HCT116 (cell line): ENCODE results near the gene CABLES1. TPM values are rescaled to one million over a fixed set of nuclear protein-coding genes. Genes with fewer than 3 reads are reported as not detected.

Source experiments
- ATAC-seq: fragments of 200-7000 bp; cut with Tn5 transposase; 2 replicates; pipeline ENCODE4 v1.9.1; 2020; ENCODE audit warnings: mild to moderate bottlenecking, moderate library complexity
- BruUV-seq: library from RNA; stranded (reverse); fragments of 400-500 nt; replicated peaks from 2 replicates; lab custom pipeline; 2021; lab: Mats Ljungman, UMichigan
- CTCF ChIA-PET: fragments of 300-600 bp; sonication (Branson Sonifier 250); formaldehyde crosslinking; loops from one replicate; lab custom pipeline; 2021; ENCODE audit warnings: antibody characterized with exemption; lab: Charles Lee
- POLR2A ChIA-PET: fragments of 300-600, 350-600 bp; sonication (Branson Sonifier 250); formaldehyde crosslinking; loops from one replicate; lab custom pipeline; 2021; ENCODE audit warnings: antibody characterized with exemption; lab: Charles Lee
- RAD21 ChIA-PET, 2 experiments: fragments of 300-600 bp; sonication (Branson Sonifier 250); formaldehyde crosslinking; loops; one replicate each; lab custom pipeline; 2023; ENCODE audit warnings: low total read pairs in 2 of 2; ENCODE audit not compliant: uncharacterized antibody in 2 of 2, unreplicated experiment in 2 of 2, low non-redundant PET in 1 of 2; lab: Charles Lee
- DNase-seq: peaks from one replicate; pipeline ENCODE4 v3.0.0-alpha.2; 2010; ENCODE audit warnings: low read depth, low spot score
- H2AFZ ChIP-seq: fragments of 200-600 bp; shearing (Covaris generic), sonication (generic); 2 replicates; pipeline ENCODE4 v1.6.1; 2017; ENCODE audit warnings: low read depth, mixed run types, mixed read lengths, antibody characterized with exemption, low read length; ENCODE audit not compliant: poor library complexity, severe bottlenecking
- H3K27ac ChIP-seq: 2 replicates; pipeline ENCODE4 v1.5.1; 2012; ENCODE audit warnings: low read depth, low read length
- H3K27me3 ChIP-seq: fragments of 200-600 bp; sonication (generic); 2 replicates; pipeline ENCODE4 v1.6.1; 2016; ENCODE audit warnings: mixed run types, low read length, mixed read lengths; ENCODE audit not compliant: insufficient read depth
- H3K36me3 ChIP-seq, 2 experiments: fragments of 200-500 bp in 1 of 2; fragments of 200-600 bp in 1 of 2; sonication (Bioruptor generic) in 1 of 2; sonication (generic) in 1 of 2; 2 replicates each; pipeline versions ENCODE4 v1.5.1 to v1.6.1; 2014 to 2016; ENCODE audit warnings: low read length in 2 of 2, inconsistent platforms in 1 of 2, mixed read lengths in 1 of 2, mixed run types in 1 of 2; ENCODE audit not compliant: insufficient read depth in 2 of 2, control insufficient read depth in 1 of 2
- H3K4me1 ChIP-seq, 2 experiments: fragments of 200-600 bp in 1 of 2; sonication (generic) in 1 of 2; 2 replicates each; pipeline versions ENCODE4 v1.5.1 to v1.6.1; 2012 to 2017; ENCODE audit warnings: low read length in 2 of 2, inconsistent platforms in 1 of 2, mild to moderate bottlenecking in 1 of 2, mixed read lengths in 1 of 2, mixed run types in 1 of 2, moderate library complexity in 1 of 2; ENCODE audit not compliant: insufficient read depth in 2 of 2, control insufficient read depth in 1 of 2
- H3K4me2 ChIP-seq: fragments of 200-600 bp; sonication (generic); 2 replicates; pipeline ENCODE4 v1.6.1; 2017; ENCODE audit warnings: mixed run types, low read length, mixed read lengths
- H3K4me3 ChIP-seq, 2 experiments: fragments of 200-600 bp in 1 of 2; sonication (generic) in 1 of 2; replicated peaks in 1 of 2; 2 replicates each; pipeline ENCODE4 v1.5.1; 2011 to 2016; ENCODE audit warnings: low read length in 2 of 2, control low read depth in 1 of 2, low read depth in 1 of 2, mild to moderate bottlenecking in 1 of 2, mixed read lengths in 1 of 2, mixed run types in 1 of 2
- H3K79me2 ChIP-seq: fragments of 200-600 bp; sonication (generic); 2 replicates; pipeline ENCODE4 v1.6.1; 2017; ENCODE audit warnings: mild to moderate bottlenecking, mixed run types, low read length, moderate library complexity, mixed read lengths; ENCODE audit not compliant: insufficient read depth
- H3K9ac ChIP-seq: fragments of 200-600 bp; sonication (generic); 2 replicates; pipeline ENCODE4 v1.6.1; 2016; ENCODE audit warnings: low read length, mixed read lengths
- H3K9me2 ChIP-seq: fragments of 200-600 bp; sonication (generic), shearing (Covaris generic); 2 replicates; pipeline ENCODE4 v1.6.1; 2017; ENCODE audit warnings: mixed run types, mild to moderate bottlenecking, moderate library complexity; ENCODE audit not compliant: insufficient read depth
- H3K9me3 ChIP-seq, 2 experiments: fragments of 200-500 bp in 1 of 2; fragments of 200-600 bp in 1 of 2; sonication (Bioruptor generic) in 1 of 2; sonication (generic) in 1 of 2; 2 replicates each; pipeline ENCODE4 v1.6.1; 2014 to 2017; ENCODE audit warnings: low read length in 2 of 2, mixed read lengths in 2 of 2, inconsistent platforms in 1 of 2, low read depth in 1 of 2, mild to moderate bottlenecking in 1 of 2, mixed run types in 1 of 2, moderate library complexity in 1 of 2; ENCODE audit not compliant: control insufficient read depth in 1 of 2, insufficient read depth in 1 of 2
- H4K20me1 ChIP-seq: fragments of 200-600 bp; sonication (generic), shearing (Covaris generic); 2 replicates; pipeline ENCODE4 v1.6.1; 2017; ENCODE audit warnings: mixed run types, mild to moderate bottlenecking, moderate library complexity; ENCODE audit not compliant: insufficient read depth
- CBX3 ChIP-seq: IDR thresholded peaks from 2 replicates; pipeline ENCODE4 v1.6.1; 2012; ENCODE audit warnings: low read depth
- JUND ChIP-seq: IDR thresholded peaks from 2 replicates; pipeline ENCODE4 v1.6.1; 2012
- MAX ChIP-seq: IDR thresholded peaks from 2 replicates; pipeline ENCODE4 v1.6.1; 2012
- POLR2AphosphoS5 ChIP-seq: IDR thresholded peaks from 2 replicates; pipeline ENCODE4 v1.6.1; 2011; ENCODE audit warnings: mild to moderate bottlenecking, low read depth, low read length, moderate library complexity
- RAD21 ChIP-seq: IDR thresholded peaks from 2 replicates; pipeline ENCODE4 v1.6.1; 2012; ENCODE audit warnings: low read depth, mild to moderate bottlenecking
- REST ChIP-seq: IDR thresholded peaks from 2 replicates; pipeline ENCODE4 v1.6.1; 2012; ENCODE audit warnings: low read depth
- SRF ChIP-seq: IDR thresholded peaks from 2 replicates; pipeline ENCODE4 v1.6.1; 2012; ENCODE audit warnings: low read depth
- ZBTB33 ChIP-seq: IDR thresholded peaks from 2 replicates; pipeline ENCODE4 v1.6.1; 2011; ENCODE audit warnings: mild to moderate bottlenecking, low read length, moderate library complexity; ENCODE audit not compliant: insufficient replicate concordance; ENCODE audit errors: extremely low read depth
- ZFX ChIP-seq: fragments of 450-650 bp; IDR thresholded peaks from 2 replicates; pipeline ENCODE4 v1.6.1; 2017
- intact Hi-C: fragments of 100-400 bp; cut with micrococcal nuclease; formaldehyde crosslinking; loops from 2 replicates; pipeline ENCODE4 v1.10.0; 2022
- total RNA-seq: library from RNA; stranded (reverse); gene quantifications from one replicate; pipeline ENCODE4 v1.2.1, GENCODE V29; 2021; ENCODE audit not compliant: unreplicated experiment
- TF ChIP-seq, protein P1 (sequence below): IDR thresholded peaks from 2 replicates; pipeline ENCODE4 v1.6.1; 2012

The CABLES1 gene
- total RNA-seq, 1 experiment from 2014 or later, result 7.7 TPM

DNA sequence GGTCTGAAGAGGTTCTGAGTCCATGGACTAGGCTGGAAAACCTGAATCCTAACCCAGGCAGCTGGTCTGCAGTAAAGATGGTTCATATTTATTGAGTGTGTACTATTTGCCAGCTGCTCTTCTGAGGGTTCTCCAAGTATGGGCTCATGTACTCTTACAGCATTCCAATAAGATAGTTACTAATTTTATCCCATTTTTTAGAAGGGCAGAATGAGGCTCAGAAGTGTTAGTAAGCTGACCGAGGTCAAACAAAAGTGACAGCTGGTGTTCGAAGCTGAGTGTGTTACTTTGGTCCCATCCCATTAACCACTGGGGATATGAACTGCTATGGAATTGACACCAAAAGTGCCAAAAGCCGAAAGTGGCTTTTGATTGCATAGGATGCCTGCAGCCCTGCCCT lies 76.9 kb downstream of the CABLES1 start (continued):
- TF ChIP-seq REST (no peak), POLR2AphosphoS5 (no peak)

DNA sequence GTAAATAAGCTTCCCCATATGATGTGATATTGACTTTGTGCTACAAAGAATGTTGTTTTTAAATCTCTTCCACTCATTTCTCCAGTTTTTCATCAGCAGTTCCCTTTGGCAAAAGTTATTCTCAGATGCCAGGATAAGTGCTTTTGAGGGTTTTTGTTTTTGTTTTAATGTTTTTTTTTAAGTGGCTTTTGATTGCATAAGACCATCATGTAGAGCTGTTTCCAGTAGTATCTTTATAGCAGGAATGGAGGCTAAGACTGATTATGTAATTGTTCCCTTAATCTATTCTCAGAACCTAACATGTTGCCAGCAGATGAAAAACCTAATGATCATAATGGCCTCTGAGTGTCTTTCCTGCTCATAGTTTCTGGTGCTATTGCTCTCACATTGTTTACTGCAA lies 77.9 kb downstream of the CABLES1 start:
- no peak overlapping the region for H3K27ac ChIP-seq
- H4K20me1 ChIP-seq, result no peaks in the 10 kb centered on the region
- BruUV-seq, result no TSS peak
- ChIA-PET RAD21 (no interaction called here), POLR2A (no interaction called here), CTCF (no interaction called here)
- DNase-seq (no peak), ATAC-seq (no peak)
- H3K9ac ChIP-seq, result no peak overlapping the region
- H3K27me3 ChIP-seq, result no peaks in the 10 kb centered on the region
- no peak overlapping the region for H3K4me2 ChIP-seq
- no peaks in the 10 kb centered on the region for H3K36me3 ChIP-seq
- no peaks in the 10 kb centered on the region for H3K9me2 ChIP-seq
- no peaks in the 10 kb centered on the region; a peak in 1 of 4 replicates for H3K4me1 ChIP-seq
- no peaks in the 10 kb centered on the region for H3K79me2 ChIP-seq
- no peaks in the 10 kb centered on the region for H3K9me3 ChIP-seq
- TF ChIP-seq RAD21 (no peak), SRF (no peak), CBX3 (no peak), JUND (no peak), ZBTB33 (no peak), MAX (no peak), ZFX (no peak)
- TF ChIP-seq, protein P1, sequence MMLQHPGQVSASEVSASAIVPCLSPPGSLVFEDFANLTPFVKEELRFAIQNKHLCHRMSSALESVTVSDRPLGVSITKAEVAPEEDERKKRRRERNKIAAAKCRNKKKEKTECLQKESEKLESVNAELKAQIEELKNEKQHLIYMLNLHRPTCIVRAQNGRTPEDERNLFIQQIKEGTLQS, result no peak
- TF ChIP-seq, all 23 proteins: peak for 0
- Histone ChIP-seq H2AFZ (no peak overlapping the region), H3K4me3 (no peak overlapping the region)
- intact Hi-C loops, result no loop called here
